A549 (cell line): ENCODE measurements around the gene CLDN14. TPM values are rescaled to one million over a fixed set of nuclear protein-coding genes. Genes with fewer than 3 reads are reported as not detected.

Experiments used
- ATAC-seq, 2 experiments: fragments of 200-7000 bp in 1 of 2; fragments of >200 bp in 1 of 2; cut with Nextera tagmentation in 1 of 2; cut with Tn5 transposase in 1 of 2; 3 replicates each; pipeline versions ENCODE4 v1.8.0 to v1.9.1; 2018 to 2020; ENCODE audit warnings: mild to moderate bottlenecking in 1 of 2, moderate library complexity in 1 of 2
- CTCF ChIA-PET: fragments of 300-600 bp; sonication (Branson Sonifier 250); formaldehyde crosslinking; extraction: SDS; loops from one replicate; lab custom pipeline; 2021; ENCODE audit warnings: antibody characterized with exemption, inconsistent platforms; lab: Yijun Ruan, JAX
- POLR2A ChIA-PET: fragments of 350-600 bp; formaldehyde crosslinking; extraction: SDS; loops from one replicate; lab custom pipeline; 2021; ENCODE audit warnings: antibody characterized with exemption, inconsistent platforms; lab: Yijun Ruan, JAX
- DNase-seq, 2 experiments: peaks; one replicate each; pipeline versions ENCODE4 v3.0.0 to v3.0.0-alpha.2; 2011 to 2016; ENCODE audit warnings: low read depth in 1 of 2, low spot score in 1 of 2
- FAIRE-seq: peaks from 2 replicates; lab custom pipeline; 2011; peaks lifted over from hg19 to GRCh38; lab: Jason Lieb, UNC
- H3K27ac ChIP-seq, 2 experiments: fragments of >200 bp; sonication (Bioruptor Twin); formaldehyde crosslinking; 3 replicates each; pipeline ENCODE4 v1.5.1; 2016 to 2017
- H3K4me1 ChIP-seq: fragments of >200 bp; sonication (Bioruptor Twin); formaldehyde crosslinking; 3 replicates; pipeline ENCODE4 v1.6.1; 2016
- H3K4me2 ChIP-seq: fragments of >200 bp; sonication (Bioruptor Twin); formaldehyde crosslinking; 3 replicates; pipeline ENCODE4 v1.6.1; 2016
- H3K4me3 ChIP-seq: fragments of >200 bp; sonication (Bioruptor Twin); formaldehyde crosslinking; 3 replicates; pipeline ENCODE4 v1.5.1; 2016
- H3K9me3 ChIP-seq: fragments of >200 bp; sonication (Bioruptor Twin); formaldehyde crosslinking; 3 replicates; pipeline ENCODE4 v1.6.1; 2016
- CBX2 ChIP-seq: fragments of 200-600 bp; sonication (generic); IDR thresholded peaks from 2 replicates; pipeline ENCODE4 v1.6.1; 2016; ENCODE audit warnings: low read depth, mild to moderate bottlenecking, borderline replicate concordance
- EHMT2 ChIP-seq: fragments of 200-600 bp; sonication (generic); IDR thresholded peaks from 2 replicates; pipeline ENCODE4 v1.6.1; 2016; ENCODE audit warnings: antibody characterized with exemption, low read depth, mild to moderate bottlenecking, moderate library complexity
- EP300 ChIP-seq, 2 experiments: fragments of >200 bp; sonication (Bioruptor Twin); formaldehyde crosslinking; IDR thresholded peaks; 2 replicates in 1 of 2; 3 replicates in 1 of 2; pipeline ENCODE4 v1.6.1; 2016 to 2017
- FOSB ChIP-seq: fragments of 250-450 bp; sonication (Bioruptor Pico); IDR thresholded peaks from 2 replicates; pipeline ENCODE4 v1.5.0; 2020; ENCODE audit warnings: mild to moderate bottlenecking, moderate library complexity
- GATA3 ChIP-seq: IDR thresholded peaks from 2 replicates; pipeline ENCODE4 v1.6.1; 2012; ENCODE audit warnings: borderline replicate concordance
- HEYL ChIP-seq: fragments of 250-450 bp; sonication (Bioruptor Pico); IDR thresholded peaks from 2 replicates; pipeline ENCODE4 v1.8.0; 2021; ENCODE audit warnings: mild to moderate bottlenecking, moderate library complexity
- HOXA7 ChIP-seq: fragments of 250-450 bp; sonication (Bioruptor Pico); IDR thresholded peaks from 2 replicates; pipeline ENCODE4 v1.5.0; 2020; ENCODE audit warnings: mild to moderate bottlenecking, moderate library complexity
- HOXB13 ChIP-seq: fragments of 250-450 bp; sonication (Bioruptor Pico); IDR thresholded peaks from 2 replicates; pipeline ENCODE4 v1.5.0; 2020; ENCODE audit warnings: low read depth, mild to moderate bottlenecking, moderate library complexity
- JUN ChIP-seq, 2 experiments: fragments of >200 bp; sonication (Bioruptor Twin); formaldehyde crosslinking; IDR thresholded peaks; 2 replicates in 1 of 2; 3 replicates in 1 of 2; pipeline ENCODE4 v1.6.1; 2016 to 2017
- JUNB ChIP-seq: fragments of >200 bp; sonication (Bioruptor Twin); formaldehyde crosslinking; IDR thresholded peaks from 2 replicates; pipeline ENCODE4 v1.6.1; 2016
- KDM1A ChIP-seq: fragments of 200-600 bp; sonication (generic); IDR thresholded peaks from 2 replicates; pipeline ENCODE4 v1.6.1; 2016; ENCODE audit warnings: low read depth, mild to moderate bottlenecking
- KDM5A ChIP-seq: fragments of 200-600 bp; sonication (generic); IDR thresholded peaks from 2 replicates; pipeline ENCODE4 v1.6.1; 2016; ENCODE audit warnings: antibody characterized with exemption, mild to moderate bottlenecking
- MAX ChIP-seq: IDR thresholded peaks from 2 replicates; pipeline ENCODE4 v1.6.1; 2012
- NPAS2 ChIP-seq: fragments of 250-450 bp; sonication (Bioruptor Pico); IDR thresholded peaks from 2 replicates; pipeline ENCODE4 v1.8.0; 2022; ENCODE audit warnings: mild to moderate bottlenecking, moderate library complexity, borderline replicate concordance
- PBX3 ChIP-seq: IDR thresholded peaks from 2 replicates; pipeline ENCODE4 v1.6.1; 2012
- PHF8 ChIP-seq: fragments of 200-600 bp; sonication (generic); IDR thresholded peaks from 2 replicates; pipeline ENCODE4 v1.6.1; 2016; ENCODE audit warnings: low read depth, mild to moderate bottlenecking, antibody characterized with exemption, moderate library complexity, borderline replicate concordance
- POLR2A ChIP-seq: IDR thresholded peaks from 2 replicates; pipeline ENCODE4 v1.6.1; 2012; ENCODE audit warnings: mild to moderate bottlenecking, low read length
- RAD21 ChIP-seq, 2 experiments: fragments of >200 bp in 1 of 2; sonication (Bioruptor Twin) in 1 of 2; formaldehyde crosslinking in 1 of 2; IDR thresholded peaks in 1 of 2; conservative IDR thresholded peaks in 1 of 2; 2 replicates in 1 of 2; 3 replicates in 1 of 2; pipeline ENCODE4 v1.6.1; 2012 to 2018; ENCODE audit warnings: inconsistent platforms in 1 of 2
- ZC3H11A ChIP-seq: fragments of 450-650 bp; IDR thresholded peaks from 2 replicates; pipeline ENCODE4 v1.6.1; 2014; ENCODE audit warnings: antibody characterized with exemption, mild to moderate bottlenecking
- ZNF302 ChIP-seq: fragments of 250-450 bp; sonication (Bioruptor Pico); IDR thresholded peaks from 2 replicates; pipeline ENCODE4 v1.9.0; 2021; ENCODE audit warnings: inconsistent platforms, mild to moderate bottlenecking, moderate library complexity
- ZSCAN20 ChIP-seq: fragments of 250-450 bp; sonication (Bioruptor Pico); IDR thresholded peaks from 2 replicates; pipeline ENCODE4 v1.8.0; 2022; ENCODE audit warnings: mild to moderate bottlenecking, moderate library complexity
- WGBS: methylation state at CpG from one replicate; pipeline ENCODE4 v1.1.6; 2017; ENCODE audit errors: missing lambda C conversion rate; 5-methylcytosine and 5-hydroxymethylcytosine counted together
- polyA plus RNA-seq, 4 experiments: library from polyadenylated mRNA; depleted of rRNA in 3 of 4; stranded (reverse); fragments of >200 nt; fragmentation: RNase III in 1 of 4; extraction: RNeasy Plus Mini Kit Qiagen cat#74134 plus additional on column Dnase treatment in 1 of 4; gene quantifications; 2 replicates in 3 of 4; 3 replicates in 1 of 4; pipeline ENCODE4 v1.2.3, GENCODE V29; 2011 to 2017
- TF ChIP-seq, protein P1 (sequence below): fragments of 200-600 bp; sonication (generic); IDR thresholded peaks from 2 replicates; pipeline ENCODE4 v1.6.1; 2016; ENCODE audit warnings: antibody characterized with exemption, mild to moderate bottlenecking, moderate library complexity
- TF ChIP-seq, protein P2 (sequence below): fragments of >200 bp; sonication (Bioruptor Twin); formaldehyde crosslinking; IDR thresholded peaks from 3 replicates; pipeline ENCODE4 v1.5.1; 2016

The CLDN14 gene
- polyA plus RNA-seq, 2 of the 4 experiments (the other 2 are of a cell fraction), result not detected

- FAIRE-seq, result no peak
- WGBS, result 93% methylated on average over 13 of the region's 16 CpGs
These were observed 19.1 kb downstream of the CLDN14 start for GRCh38 chr21:36460866-36461265.

GRCh38 chr21:36459098-36459497 is 20.8 kb downstream of the CLDN14 start:
- 90% methylated on average over 5 of the region's 6 CpGs for WGBS
- H3K9me3 ChIP-seq, result no peaks in the 10 kb centered on the region
- no peak; a peak in 1 of 6 replicates for ATAC-seq
- CTCF ChIA-PET, result interaction anchor here (0.6 to 1.7 kb wide), 3 partner anchors 10 to 179 kb away, joined by 4 read pairs; no protein-coding TSS in a partner anchor
- TF ChIP-seq RAD21 (conservative IDR thresholded peaks at IDR 0.05 in 1 of 2, IDR thresholded peaks at IDR 0.05 in 1 of 2) (no peak), MAX (no peak), JUNB (no peak)
- TF ChIP-seq, all 56 proteins: peak for 0
- peak overlapping the region in 1 of 2 experiments; percentile 43; a peak in 1 of 6 replicates for H3K27ac ChIP-seq
- peaks cover 16% of the 10 kb centered on the region for H3K4me1 ChIP-seq
- no peak overlapping the region for H3K4me3 ChIP-seq
- no peak overlapping the region for H3K4me2 ChIP-seq
- POLR2A ChIA-PET, result no interaction called here
- DNase-seq, result no peak
- no peak for FAIRE-seq

More at GRCh38 chr21:36460866-36461265, 19.1 kb downstream of the CLDN14 start:
- TF ChIP-seq KDM5A (no peak), NPAS2 (CRISPR knock-in tag) (no peak), PBX3 (no peak), HOXA7 (CRISPR knock-in tag) (no peak), EP300 (IDR thresholded peaks at IDR 0.05) (no peak)
- TF ChIP-seq, protein P1, sequence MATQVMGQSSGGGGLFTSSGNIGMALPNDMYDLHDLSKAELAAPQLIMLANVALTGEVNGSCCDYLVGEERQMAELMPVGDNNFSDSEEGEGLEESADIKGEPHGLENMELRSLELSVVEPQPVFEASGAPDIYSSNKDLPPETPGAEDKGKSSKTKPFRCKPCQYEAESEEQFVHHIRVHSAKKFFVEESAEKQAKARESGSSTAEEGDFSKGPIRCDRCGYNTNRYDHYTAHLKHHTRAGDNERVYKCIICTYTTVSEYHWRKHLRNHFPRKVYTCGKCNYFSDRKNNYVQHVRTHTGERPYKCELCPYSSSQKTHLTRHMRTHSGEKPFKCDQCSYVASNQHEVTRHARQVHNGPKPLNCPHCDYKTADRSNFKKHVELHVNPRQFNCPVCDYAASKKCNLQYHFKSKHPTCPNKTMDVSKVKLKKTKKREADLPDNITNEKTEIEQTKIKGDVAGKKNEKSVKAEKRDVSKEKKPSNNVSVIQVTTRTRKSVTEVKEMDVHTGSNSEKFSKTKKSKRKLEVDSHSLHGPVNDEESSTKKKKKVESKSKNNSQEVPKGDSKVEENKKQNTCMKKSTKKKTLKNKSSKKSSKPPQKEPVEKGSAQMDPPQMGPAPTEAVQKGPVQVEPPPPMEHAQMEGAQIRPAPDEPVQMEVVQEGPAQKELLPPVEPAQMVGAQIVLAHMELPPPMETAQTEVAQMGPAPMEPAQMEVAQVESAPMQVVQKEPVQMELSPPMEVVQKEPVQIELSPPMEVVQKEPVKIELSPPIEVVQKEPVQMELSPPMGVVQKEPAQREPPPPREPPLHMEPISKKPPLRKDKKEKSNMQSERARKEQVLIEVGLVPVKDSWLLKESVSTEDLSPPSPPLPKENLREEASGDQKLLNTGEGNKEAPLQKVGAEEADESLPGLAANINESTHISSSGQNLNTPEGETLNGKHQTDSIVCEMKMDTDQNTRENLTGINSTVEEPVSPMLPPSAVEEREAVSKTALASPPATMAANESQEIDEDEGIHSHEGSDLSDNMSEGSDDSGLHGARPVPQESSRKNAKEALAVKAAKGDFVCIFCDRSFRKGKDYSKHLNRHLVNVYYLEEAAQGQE, result no peak
- ATAC-seq (no peak), DNase-seq (no peak)
- Histone ChIP-seq H3K4me3 (no peak overlapping the region), H3K4me2 (no peak overlapping the region), H3K27ac (no peak overlapping the region), H3K9me3 (no peaks in the 10 kb centered on the region), H3K4me1 (peaks cover 9% of the 10 kb centered on the region)
- ChIA-PET CTCF (no interaction called here), POLR2A (no interaction called here)

GRCh38 chr21:36456729-36457414 is 23.1 kb downstream of the CLDN14 start:
- 96% methylated on average over 7 of the region's 7 CpGs for WGBS
- Histone ChIP-seq H3K4me3 (no peak overlapping the region), H3K4me2 (no peak overlapping the region), H3K4me1 (peaks cover 19% of the 10 kb centered on the region), H3K9me3 (no peaks in the 10 kb centered on the region), H3K27ac (no peak overlapping the region)
- POLR2A ChIA-PET, result no interaction called here
- DNase-seq, result no peak
- no peak for ATAC-seq
- no peak for FAIRE-seq
- CTCF ChIA-PET, result no interaction called here
- TF ChIP-seq ZSCAN20 (CRISPR knock-in tag) (no peak), HOXB13 (CRISPR knock-in tag) (no peak)

DNA sequence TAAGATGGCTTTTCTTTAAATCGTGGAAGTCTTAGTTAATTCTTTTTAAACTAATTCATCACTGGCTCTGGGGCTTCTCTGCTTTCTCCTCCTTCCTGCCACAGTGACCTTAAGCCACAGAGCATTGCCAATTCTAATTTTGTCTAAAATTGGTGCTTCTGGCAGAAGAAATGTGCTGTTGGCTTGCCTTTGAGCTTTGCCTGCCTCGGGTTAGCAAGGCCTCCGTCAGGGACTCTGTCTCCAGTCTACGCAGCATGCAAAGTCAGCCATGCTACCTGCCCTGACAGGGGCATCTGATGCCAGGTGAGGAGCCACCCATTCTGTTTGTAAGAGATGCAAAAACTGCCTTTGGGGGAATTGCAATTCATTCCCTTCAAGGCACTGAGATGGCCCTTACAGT is 25.2 kb downstream of the CLDN14 start:
- 91% methylated on average over 3 of the region's 4 CpGs for WGBS
- H3K4me2 ChIP-seq, result no peak overlapping the region
- POLR2A ChIA-PET, result interaction anchor here (1.6 kb wide), 1 partner anchor 25 kb away, joined by 9 read pairs; no protein-coding TSS in a partner anchor
- TF ChIP-seq HOXB13 (CRISPR knock-in tag) (no peak), GATA3 (no peak), KDM5A (no peak), POLR2A (no peak), PHF8 (no peak), RAD21 (conservative IDR thresholded peaks at IDR 0.05 in 1 of 2, IDR thresholded peaks at IDR 0.05 in 1 of 2) (no peak), ZC3H11A (no peak), CBX2 (no peak), JUN (IDR thresholded peaks at IDR 0.05) (no peak), KDM1A (no peak), ZNF302 (CRISPR knock-in tag) (no peak), HEYL (CRISPR knock-in tag) (no peak), EHMT2 (no peak), FOSB (CRISPR knock-in tag) (no peak)
- TF ChIP-seq, protein P2, sequence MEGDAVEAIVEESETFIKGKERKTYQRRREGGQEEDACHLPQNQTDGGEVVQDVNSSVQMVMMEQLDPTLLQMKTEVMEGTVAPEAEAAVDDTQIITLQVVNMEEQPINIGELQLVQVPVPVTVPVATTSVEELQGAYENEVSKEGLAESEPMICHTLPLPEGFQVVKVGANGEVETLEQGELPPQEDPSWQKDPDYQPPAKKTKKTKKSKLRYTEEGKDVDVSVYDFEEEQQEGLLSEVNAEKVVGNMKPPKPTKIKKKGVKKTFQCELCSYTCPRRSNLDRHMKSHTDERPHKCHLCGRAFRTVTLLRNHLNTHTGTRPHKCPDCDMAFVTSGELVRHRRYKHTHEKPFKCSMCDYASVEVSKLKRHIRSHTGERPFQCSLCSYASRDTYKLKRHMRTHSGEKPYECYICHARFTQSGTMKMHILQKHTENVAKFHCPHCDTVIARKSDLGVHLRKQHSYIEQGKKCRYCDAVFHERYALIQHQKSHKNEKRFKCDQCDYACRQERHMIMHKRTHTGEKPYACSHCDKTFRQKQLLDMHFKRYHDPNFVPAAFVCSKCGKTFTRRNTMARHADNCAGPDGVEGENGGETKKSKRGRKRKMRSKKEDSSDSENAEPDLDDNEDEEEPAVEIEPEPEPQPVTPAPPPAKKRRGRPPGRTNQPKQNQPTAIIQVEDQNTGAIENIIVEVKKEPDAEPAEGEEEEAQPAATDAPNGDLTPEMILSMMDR, result no peak

More for the DNA sequence above, 25.2 kb downstream of the CLDN14 start:
- H3K4me3 ChIP-seq, result no peak overlapping the region
- no peaks in the 10 kb centered on the region for H3K9me3 ChIP-seq
- peaks cover 18% of the 10 kb centered on the region; the same call in 2 of the 3 replicates for H3K4me1 ChIP-seq
- CTCF ChIA-PET, result interaction anchor here (2.0 kb wide), 1 partner anchor 32 kb away, joined by 7 read pairs; no protein-coding TSS in a partner anchor
- no peak for ATAC-seq
- peak overlapping the region in 1 of 2 experiments; percentile 79; a peak in 3 of 6 replicates for H3K27ac ChIP-seq
- no peak for FAIRE-seq
- DNase-seq, result no peak
